GM12878 (cell line): Measurements from ENCODE around the gene LRRC31. TPM values are rescaled to one million over a fixed set of nuclear protein-coding genes. Genes with fewer than 3 reads are reported as not detected.

Experiments used
- ATAC-seq: fragments of 200-7000 bp; cut with Tn5 transposase; 3 replicates; pipeline ENCODE4 v1.9.1; 2020; ENCODE audit warnings: mild to moderate bottlenecking, moderate library complexity
- BruUV-seq: library from RNA; stranded (reverse); fragments of 400-500 nt; replicated peaks from 2 replicates; lab custom pipeline; 2021; lab: Mats Ljungman, UMichigan
- CTCF ChIA-PET: fragments of 300-600 bp; sonication (Branson Sonifier 250); formaldehyde crosslinking; extraction: SDS; loops from one replicate; lab custom pipeline; 2021; ENCODE audit warnings: inconsistent platforms; lab: Yijun Ruan, JAX
- POLR2A ChIA-PET: fragments of 350-600 bp; formaldehyde crosslinking; extraction: SDS; loops from one replicate; lab custom pipeline; 2021; ENCODE audit warnings: inconsistent platforms; lab: Charles Lee
- RAD21 ChIA-PET: fragments of 300-600 bp; sonication (Branson Sonifier 250); formaldehyde crosslinking; loops from one replicate; lab custom pipeline; 2023; ENCODE audit warnings: antibody characterized with exemption; ENCODE audit not compliant: unreplicated experiment; lab: Charles Lee
- SMC1A ChIA-PET: fragments of 300-600 bp; sonication (Branson Sonifier 250); formaldehyde crosslinking; loops from one replicate; lab custom pipeline; 2023; ENCODE audit not compliant: unreplicated experiment, uncharacterized antibody; lab: Charles Lee
- DNase-seq: peaks from one replicate; pipeline ENCODE4 v3.0.0-alpha.2; 2011; ENCODE audit warnings: low read depth, low spot score
- FAIRE-seq: peaks from 3 replicates; lab custom pipeline; 2011; peaks lifted over from hg19 to GRCh38; lab: Jason Lieb, UNC
- H2AFZ ChIP-seq: 2 replicates; pipeline ENCODE4 v1.6.0; 2011; ENCODE audit warnings: low read depth, low read length, control low read depth; ENCODE audit not compliant: control insufficient read depth
- H3K27ac ChIP-seq: 2 replicates; pipeline ENCODE4 v1.5.1; 2011; ENCODE audit warnings: control low read depth; ENCODE audit not compliant: control insufficient read depth, insufficient read depth
- H3K27me3 ChIP-seq, 2 experiments: replicated peaks in 1 of 2; 2 replicates each; pipeline versions ENCODE4 v1.6.0 to v1.6.1; 2011; ENCODE audit warnings: low read length in 1 of 2; ENCODE audit not compliant: control insufficient read depth in 2 of 2, insufficient read depth in 2 of 2
- H3K36me3 ChIP-seq, 2 experiments: 2 replicates each; pipeline ENCODE4 v1.5.1; 2011; ENCODE audit warnings: low read length in 1 of 2; ENCODE audit not compliant: control insufficient read depth in 2 of 2, insufficient read depth in 2 of 2
- H3K4me1 ChIP-seq: 2 replicates; pipeline ENCODE4 v1.6.1; 2011; ENCODE audit warnings: mild to moderate bottlenecking, low read length, moderate library complexity, mixed read lengths; ENCODE audit not compliant: control insufficient read depth, insufficient read depth
- H3K4me2 ChIP-seq: 2 replicates; pipeline ENCODE4 v1.6.0; 2011; ENCODE audit warnings: control low read depth; ENCODE audit not compliant: control insufficient read depth, insufficient read depth
- H3K4me3 ChIP-seq: fragments of 200-600 bp; sonication (generic); 2 replicates; pipeline ENCODE4 v1.5.1; 2016
- H3K79me2 ChIP-seq: 2 replicates; pipeline ENCODE4 v1.6.0; 2011; ENCODE audit warnings: low read length; ENCODE audit not compliant: control insufficient read depth, insufficient read depth
- H3K9ac ChIP-seq: 2 replicates; pipeline ENCODE4 v1.8.0; 2011; ENCODE audit warnings: low read length, control low read depth, mixed read lengths; ENCODE audit not compliant: control insufficient read depth, insufficient read depth
- H3K9me3 ChIP-seq: replicated peaks from 3 replicates; pipeline ENCODE4 v1.5.1; 2011; ENCODE audit warnings: mild to moderate bottlenecking, low read length; ENCODE audit not compliant: control insufficient read depth, insufficient read depth
- H4K20me1 ChIP-seq: 2 replicates; pipeline ENCODE4 v1.6.0; 2011; ENCODE audit not compliant: control insufficient read depth, insufficient read depth
- ASH2L ChIP-seq: fragments of 300-600, 200-600 bp; sonication (generic); IDR thresholded peaks from 2 replicates; pipeline ENCODE4 v1.6.1; 2017; ENCODE audit warnings: low read depth, mild to moderate bottlenecking, borderline replicate concordance
- BACH1 ChIP-seq: fragments of 450-650 bp; IDR thresholded peaks from 2 replicates; pipeline ENCODE4 v1.6.1; 2017; ENCODE audit warnings: mild to moderate bottlenecking, borderline replicate concordance
- BMI1 ChIP-seq: fragments of 450-650 bp; IDR thresholded peaks from 2 replicates; pipeline ENCODE4 v1.6.1; 2016; ENCODE audit warnings: mild to moderate bottlenecking, moderate library complexity, borderline replicate concordance
- ESRRA ChIP-seq: IDR thresholded peaks from 2 replicates; pipeline ENCODE4 v1.6.1; 2012; ENCODE audit warnings: mild to moderate bottlenecking, low read length, improper control_type of control experiment
- MEF2A ChIP-seq: IDR thresholded peaks from 2 replicates; pipeline ENCODE4 v1.6.1; 2011; ENCODE audit warnings: low read depth, mild to moderate bottlenecking, low read length, moderate library complexity; ENCODE audit not compliant: insufficient read depth
- MTA2 ChIP-seq: fragments of 450-650 bp; IDR thresholded peaks from 2 replicates; pipeline ENCODE4 v1.6.1; 2016; ENCODE audit warnings: low read depth, mild to moderate bottlenecking, moderate library complexity
- RELB ChIP-seq: fragments of 450-650 bp; IDR thresholded peaks from 2 replicates; pipeline ENCODE4 v1.6.1; 2017; ENCODE audit warnings: low read depth, mild to moderate bottlenecking, moderate library complexity
- SIN3A ChIP-seq: IDR thresholded peaks from 2 replicates; pipeline ENCODE4 v1.6.1; 2012; ENCODE audit warnings: low read depth, low read length, improper control_type of control experiment
- STAT3 ChIP-seq: IDR thresholded peaks from 2 replicates; pipeline ENCODE4 v1.6.1; 2011; ENCODE audit warnings: low read depth, low read length, improper control_type of control experiment
- TAF1 ChIP-seq: IDR thresholded peaks from 2 replicates; pipeline ENCODE4 v1.6.1; 2011; ENCODE audit warnings: mild to moderate bottlenecking, low read depth, low read length, borderline replicate concordance
- TCF3 ChIP-seq: IDR thresholded peaks from 2 replicates; pipeline ENCODE4 v1.6.1; 2012; ENCODE audit warnings: low read depth, mild to moderate bottlenecking, low read length, borderline replicate concordance; ENCODE audit not compliant: insufficient read depth
- ZBTB11 ChIP-seq: fragments of 450-650 bp; formaldehyde crosslinking; IDR thresholded peaks from 2 replicates; pipeline ENCODE4 v1.5.0; 2022; ENCODE audit warnings: mild to moderate bottlenecking, missing genetic modification characterization
- WGBS: methylation state at CpG from one replicate; pipeline ENCODE4 v1.1.6; 2016; ENCODE audit warnings: low lambda C conversion rate; ENCODE audit not compliant: insufficient replicate concordance, insufficient coverage; ENCODE audit errors: missing lambda C conversion rate; 5-methylcytosine and 5-hydroxymethylcytosine counted together
- in situ Hi-C: fragments of 300-500 bp; cut with MboI; formaldehyde crosslinking; loops from 9 replicates; pipeline ENCODE4 v1.14.3; 2018; ENCODE audit warnings: mixed read lengths
- intact Hi-C: fragments of 100-400 bp; cut with micrococcal nuclease; formaldehyde crosslinking; loops from one replicate; pipeline ENCODE4 v1.14.2; 2022; ENCODE audit not compliant: unreplicated experiment
- polyA plus RNA-seq, 11 experiments: library from polyadenylated mRNA; depleted of rRNA in 4 of 11; unstranded in 6 of 11; stranded (reverse) in 5 of 11; fragments of >200 nt; fragmentation: Nextera tagmentation in 4 of 11; fragmentation: Illumina TruSeq in 1 of 11; extraction: Ambion mirVana in 4 of 11; extraction: Trizol in 1 of 11; gene quantifications; 1 replicate in 1 of 11; 2 replicates in 10 of 11; pipeline versions ENCODE4 v1.2.1 to v1.2.3, GENCODE V29; 2011 to 2016; ENCODE audit warnings: inconsistent platforms in 2 of 11, missing spikeins in 2 of 11, low read depth in 1 of 11
- total RNA-seq, 4 experiments: library from RNA; depleted of rRNA in 3 of 4; stranded (reverse); fragments of >200 nt in 3 of 4; fragmentation: Illumina TruSeq in 1 of 4; extraction: Trizol in 1 of 4; gene quantifications; 2 replicates each; pipeline versions ENCODE4 v1.2.1 to v1.2.3, GENCODE V29; 2013 to 2021

LRRC31 gene
- total and polyA plus RNA-seq, 10 of the 15 experiments (the other 5 are each of a cell fraction or from before 2014, with no cell fraction given), result 0.04 to 0.06 (median 0.06) TPM; not detected in 7

GRCh38 chr3:169891886-169892285 lies 22.2 kb upstream of the LRRC31 start:
- in situ Hi-C loops (no loop called here), intact Hi-C loops (no loop called here)
- RAD21 ChIA-PET, result no interaction called here
- no peak overlapping the region for H3K9ac ChIP-seq
- no peak overlapping the region for H3K4me3 ChIP-seq
- H4K20me1 ChIP-seq, result no peaks in the 10 kb centered on the region
- SMC1A ChIA-PET, result no interaction called here
- POLR2A ChIA-PET, result no interaction called here
- CTCF ChIA-PET, result interaction anchor here (1.5 kb wide), 2 partner anchors 8 to 11 kb away, joined by 3 read pairs; no protein-coding TSS in a partner anchor
- DNase-seq, result no peak
- TF ChIP-seq SIN3A (no peak), ZBTB11 (CRISPR knock-in tag) (no peak), BACH1 (no peak), BMI1 (no peak), STAT3 (no peak), ASH2L (no peak), MEF2A (no peak), ESRRA (no peak), TCF3 (no peak), TAF1 (no peak), RELB (no peak), MTA2 (no peak)
- no peak overlapping the region for H3K27ac ChIP-seq
- no peak overlapping the region for H2AFZ ChIP-seq
- H3K9me3 ChIP-seq, result no peaks in the 10 kb centered on the region
- no peaks in the 10 kb centered on the region for H3K79me2 ChIP-seq
- H3K4me1 ChIP-seq, result no peaks in the 10 kb centered on the region
- no peaks in the 10 kb centered on the region for H3K27me3 ChIP-seq
- ATAC-seq, result no peak
- no TSS peak for BruUV-seq
- 68% methylated on average over 7 of the region's 7 CpGs for WGBS
- no peaks in the 10 kb centered on the region for H3K36me3 ChIP-seq
- no peak overlapping the region for H3K4me2 ChIP-seq
- FAIRE-seq, result no peak
